ENCODE results near the gene CHRNA10. TPM values are rescaled to one million over a fixed set of nuclear protein-coding genes. Genes with fewer than 3 reads are reported as not detected.

The CHRNA10 gene
- total and polyA plus RNA-seq, 2 donors (not counting 1 experiment from before 2014, with no cell fraction given), result 2.1 to 4.0 TPM

- Histone ChIP-seq H3K4me3 (ENCODE audit: control extremely low read depth in 1 of 5, extremely low read depth in 1 of 5, insufficient read depth in 1 of 5, low read depth in 2 of 5, low read length in 4 of 5) (no peak overlapping the region), H2AFZ (ENCODE audit: insufficient read depth, low read depth, low read length, poor library complexity, severe bottlenecking) (no peak overlapping the region), H3K27me3 (replicated peaks in 1 of 4; ENCODE audit: control extremely low read depth in 1 of 4, control insufficient read depth in 3 of 4, insufficient read depth in 4 of 4, low read length in 3 of 4) (peaks cover 0 to 4% (median 2%) of the 10 kb centered on the region in 4 experiments), H3K4me1 (ENCODE audit: control insufficient read depth in 2 of 2, insufficient read depth in 2 of 2, low read length in 2 of 2) (no peaks in the 10 kb centered on the region), H3K27ac (ENCODE audit: low read length in 2 of 2) (no peak overlapping the region), H4K20me1 (ENCODE audit: control insufficient read depth, insufficient read depth, low read length, poor library complexity, severe bottlenecking) (no peaks in the 10 kb centered on the region), H3K9me3 (ENCODE audit: control extremely low read depth in 1 of 3, control insufficient read depth in 2 of 3, insufficient read depth in 1 of 3, low read length in 2 of 3) (peaks cover 0 to 3% (median 0%) of the 10 kb centered on the region in 3 donors), H3K36me3 (replicated peaks in 1 of 2; ENCODE audit: control extremely low read depth in 1 of 2, control insufficient read depth in 1 of 2, extremely low read depth in 1 of 2, insufficient read depth in 2 of 2, low read length in 1 of 2) (no peaks in the 10 kb centered on the region), H3K79me2 (ENCODE audit: control insufficient read depth, insufficient read depth, low read length) (no peaks in the 10 kb centered on the region), H3K4me2 (replicated peaks; ENCODE audit: low read depth, low read length, poor library complexity, severe bottlenecking) (no peak overlapping the region), H3K9ac (ENCODE audit: low read length) (no peak overlapping the region)
- no peak for ATAC-seq (ENCODE audit: low read depth)
- POLR2A ChIA-PET, result no interaction called here
- DNase-seq, result no peak
- CTCF ChIA-PET, result no interaction called here
- 90% methylated on average over 11 of the region's 15 CpGs for WGBS (ENCODE audit: insufficient coverage)
- Mint-ChIP-seq H3K27ac (no peak overlapping the region), H3K9me3 (ENCODE audit: insufficient read depth) (no peaks in the 10 kb centered on the region), H3K27me3 (peaks cover 32% of the 10 kb centered on the region), H3K4me3 (no peak overlapping the region), H3K4me1 (no peaks in the 10 kb centered on the region)
- intact Hi-C loops (cut with micrococcal nuclease), result no loop called here
- no peak for TF ChIP-seq EZH2 (IDR thresholded peaks at IDR 0.05; ENCODE audit: borderline replicate concordance, insufficient read depth, low read depth, low read length, poor library complexity, severe bottlenecking)
- TF ChIP-seq, protein P1, sequence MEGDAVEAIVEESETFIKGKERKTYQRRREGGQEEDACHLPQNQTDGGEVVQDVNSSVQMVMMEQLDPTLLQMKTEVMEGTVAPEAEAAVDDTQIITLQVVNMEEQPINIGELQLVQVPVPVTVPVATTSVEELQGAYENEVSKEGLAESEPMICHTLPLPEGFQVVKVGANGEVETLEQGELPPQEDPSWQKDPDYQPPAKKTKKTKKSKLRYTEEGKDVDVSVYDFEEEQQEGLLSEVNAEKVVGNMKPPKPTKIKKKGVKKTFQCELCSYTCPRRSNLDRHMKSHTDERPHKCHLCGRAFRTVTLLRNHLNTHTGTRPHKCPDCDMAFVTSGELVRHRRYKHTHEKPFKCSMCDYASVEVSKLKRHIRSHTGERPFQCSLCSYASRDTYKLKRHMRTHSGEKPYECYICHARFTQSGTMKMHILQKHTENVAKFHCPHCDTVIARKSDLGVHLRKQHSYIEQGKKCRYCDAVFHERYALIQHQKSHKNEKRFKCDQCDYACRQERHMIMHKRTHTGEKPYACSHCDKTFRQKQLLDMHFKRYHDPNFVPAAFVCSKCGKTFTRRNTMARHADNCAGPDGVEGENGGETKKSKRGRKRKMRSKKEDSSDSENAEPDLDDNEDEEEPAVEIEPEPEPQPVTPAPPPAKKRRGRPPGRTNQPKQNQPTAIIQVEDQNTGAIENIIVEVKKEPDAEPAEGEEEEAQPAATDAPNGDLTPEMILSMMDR (IDR thresholded peaks at IDR 0.05), result no peak
These were observed 35.4 kb downstream of the CHRNA10 start for GRCh38 chr11:3635641-3636375.

- Histone ChIP-seq H3K4me3 (ENCODE audit: control extremely low read depth in 1 of 5, extremely low read depth in 1 of 5, insufficient read depth in 1 of 5, low read depth in 2 of 5, low read length in 4 of 5) (no peak overlapping the region), H4K20me1 (ENCODE audit: control insufficient read depth, insufficient read depth, low read length, poor library complexity, severe bottlenecking) (no peaks in the 10 kb centered on the region), H3K36me3 (replicated peaks in 1 of 2; ENCODE audit: control extremely low read depth in 1 of 2, control insufficient read depth in 1 of 2, extremely low read depth in 1 of 2, insufficient read depth in 2 of 2, low read length in 1 of 2) (no peaks in the 10 kb centered on the region), H3K4me1 (ENCODE audit: control insufficient read depth in 2 of 2, insufficient read depth in 2 of 2, low read length in 2 of 2) (no peaks in the 10 kb centered on the region), H3K27me3 (replicated peaks in 1 of 4; ENCODE audit: control extremely low read depth in 1 of 4, control insufficient read depth in 3 of 4, insufficient read depth in 4 of 4, low read length in 3 of 4) (peaks cover 0 to 4% (median 0%) of the 10 kb centered on the region in 4 experiments), H3K27ac (ENCODE audit: low read length in 2 of 2) (no peak overlapping the region), H3K9me3 (ENCODE audit: control extremely low read depth in 1 of 3, control insufficient read depth in 2 of 3, insufficient read depth in 1 of 3, low read length in 2 of 3) (peaks cover 0 to 3% (median 0%) of the 10 kb centered on the region in 3 donors), H2AFZ (ENCODE audit: insufficient read depth, low read depth, low read length, poor library complexity, severe bottlenecking) (no peak overlapping the region), H3K9ac (ENCODE audit: low read length) (no peak overlapping the region), H3K4me2 (replicated peaks; ENCODE audit: low read depth, low read length, poor library complexity, severe bottlenecking) (no peak overlapping the region), H3K79me2 (ENCODE audit: control insufficient read depth, insufficient read depth, low read length) (no peaks in the 10 kb centered on the region)
- ChIA-PET CTCF (no interaction called here), POLR2A (no interaction called here)
- no peak for DNase-seq
- no peak for ATAC-seq (ENCODE audit: low read depth)
- Mint-ChIP-seq H3K27ac (no peak overlapping the region), H3K9me3 (ENCODE audit: insufficient read depth) (no peaks in the 10 kb centered on the region), H3K27me3 (peaks cover 21% of the 10 kb centered on the region), H3K4me1 (no peaks in the 10 kb centered on the region), H3K4me3 (no peak overlapping the region)
- intact Hi-C loops (cut with micrococcal nuclease), result no loop called here
- no peak for TF ChIP-seq EZH2 (IDR thresholded peaks at IDR 0.05; ENCODE audit: borderline replicate concordance, insufficient read depth, low read depth, low read length, poor library complexity, severe bottlenecking)
- TF ChIP-seq, protein P1 (IDR thresholded peaks at IDR 0.05), result no peak
- WGBS (ENCODE audit: insufficient coverage), result 67% methylated on average over 1 of the region's 5 CpGs
These were observed 39.0 kb downstream of the CHRNA10 start for GRCh38 chr11:3632070-3632660.

All from B cell (primary cell).